Stimulated activated CD8-positive, alpha-beta memory T cell treated with anti-CD3 and anti-CD28 coated beads, Interleukin-12 subunit alpha, Interleukin-12 subunit beta, amount 100 ng/mL, for 24 hours (primary cell): ENCODE data around the gene SLC45A3.
A peak's percentile ranks its signal among the peaks of the same experiment; 100 is the strongest.
"Not testable (repeated sequence)": the region's sequence is repeated elsewhere in the genome, so short reads cannot be mapped to it uniquely, and the experiment has no call there.

Experiments
- DNase-seq: peaks from one replicate; pipeline ENCODE4 v3.0.0-alpha.2; 2020; ENCODE audit errors: extremely low read depth

SLC45A3 gene, protein sequence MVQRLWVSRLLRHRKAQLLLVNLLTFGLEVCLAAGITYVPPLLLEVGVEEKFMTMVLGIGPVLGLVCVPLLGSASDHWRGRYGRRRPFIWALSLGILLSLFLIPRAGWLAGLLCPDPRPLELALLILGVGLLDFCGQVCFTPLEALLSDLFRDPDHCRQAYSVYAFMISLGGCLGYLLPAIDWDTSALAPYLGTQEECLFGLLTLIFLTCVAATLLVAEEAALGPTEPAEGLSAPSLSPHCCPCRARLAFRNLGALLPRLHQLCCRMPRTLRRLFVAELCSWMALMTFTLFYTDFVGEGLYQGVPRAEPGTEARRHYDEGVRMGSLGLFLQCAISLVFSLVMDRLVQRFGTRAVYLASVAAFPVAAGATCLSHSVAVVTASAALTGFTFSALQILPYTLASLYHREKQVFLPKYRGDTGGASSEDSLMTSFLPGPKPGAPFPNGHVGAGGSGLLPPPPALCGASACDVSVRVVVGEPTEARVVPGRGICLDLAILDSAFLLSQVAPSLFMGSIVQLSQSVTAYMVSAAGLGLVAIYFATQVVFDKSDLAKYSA

DNA sequence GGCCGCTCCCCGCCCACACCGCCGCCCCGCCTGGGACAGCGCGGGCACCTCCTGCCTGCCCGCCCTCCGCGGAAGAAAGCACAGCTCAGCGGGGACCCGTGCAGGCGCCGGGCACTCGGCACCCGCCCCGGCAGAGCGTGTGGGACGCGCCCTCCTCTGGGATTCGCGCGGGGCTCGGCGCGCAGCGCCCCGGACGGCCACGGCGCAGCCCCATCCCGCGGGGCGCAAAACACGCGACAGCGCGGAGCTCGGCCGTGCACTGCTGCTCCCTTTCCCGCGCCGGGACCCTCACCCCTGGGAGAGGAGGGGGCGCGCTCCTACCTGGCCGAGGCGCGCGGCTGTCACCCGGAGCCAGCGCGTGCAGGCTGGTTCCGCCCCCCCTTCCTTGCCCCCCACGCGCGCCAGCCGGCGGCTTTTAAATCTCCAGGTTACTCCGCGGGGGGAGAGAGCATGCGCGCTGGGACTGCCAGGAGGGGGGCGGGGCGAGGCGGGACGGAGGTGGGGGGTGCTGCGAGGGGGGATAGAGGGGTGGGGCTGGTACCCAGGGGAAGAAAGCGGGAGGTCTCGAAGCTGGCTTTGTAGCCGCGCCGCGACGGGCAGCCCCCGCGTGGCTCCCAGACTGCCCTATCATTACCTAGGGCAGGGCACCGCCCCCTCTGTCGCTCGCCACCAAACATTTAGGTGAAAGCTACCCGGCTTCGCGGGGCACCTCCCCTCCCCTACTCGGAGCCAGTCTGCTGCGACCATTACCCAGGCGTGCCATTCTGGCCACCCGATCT, at the start of gene SLC45A3:
SLC45A3 (minus strand) TSS at position 437 of the 779 bp plus-strand sequence. CDS start 15,853 bp downstream, outside the sequence.
- DNase-seq = no peak

DNA sequence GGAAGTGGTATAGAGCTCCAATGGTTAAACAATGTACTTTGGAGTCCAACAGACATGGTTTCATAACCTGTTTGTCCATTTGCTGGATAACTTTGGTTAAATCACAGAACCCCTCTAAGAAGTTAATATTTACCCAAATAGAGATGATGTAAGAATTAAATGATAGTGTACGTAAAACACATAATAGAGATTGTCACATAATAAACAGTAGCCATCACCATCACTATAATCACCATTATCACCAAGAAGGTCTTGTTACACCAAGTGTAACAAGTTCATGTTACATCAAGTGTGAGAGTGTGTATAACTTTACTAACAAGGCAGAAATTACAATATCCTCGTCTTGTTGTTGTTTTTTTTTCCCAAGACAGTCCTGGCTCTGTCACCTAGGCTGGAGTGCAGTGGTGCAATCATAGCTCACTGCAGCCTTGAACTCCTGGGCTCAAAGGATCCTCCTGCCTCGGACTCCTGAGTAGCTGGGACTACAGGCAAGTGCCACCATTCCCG, 46.4 kb upstream of the SLC45A3 start:
- no peak for DNase-seq

DNA sequence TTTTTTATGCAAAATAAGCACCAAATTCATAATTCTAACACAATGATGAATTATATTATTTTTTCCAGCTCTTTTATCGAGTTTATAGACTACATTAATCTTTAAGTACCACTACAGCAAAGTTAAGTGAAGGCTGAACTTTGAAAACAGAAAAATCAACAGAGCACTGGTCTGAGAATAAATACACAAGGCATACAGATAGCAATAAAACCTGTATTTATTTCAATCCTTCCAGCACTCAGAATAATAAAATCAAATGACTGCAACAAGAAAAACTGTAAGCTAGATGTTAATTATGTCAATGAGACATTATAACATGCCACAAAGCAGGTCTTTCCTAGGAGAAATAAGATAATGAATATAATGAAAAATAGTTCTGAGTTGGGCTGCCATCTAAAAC, 45.2 kb upstream of the SLC45A3 start:
- no peak for DNase-seq

DNA sequence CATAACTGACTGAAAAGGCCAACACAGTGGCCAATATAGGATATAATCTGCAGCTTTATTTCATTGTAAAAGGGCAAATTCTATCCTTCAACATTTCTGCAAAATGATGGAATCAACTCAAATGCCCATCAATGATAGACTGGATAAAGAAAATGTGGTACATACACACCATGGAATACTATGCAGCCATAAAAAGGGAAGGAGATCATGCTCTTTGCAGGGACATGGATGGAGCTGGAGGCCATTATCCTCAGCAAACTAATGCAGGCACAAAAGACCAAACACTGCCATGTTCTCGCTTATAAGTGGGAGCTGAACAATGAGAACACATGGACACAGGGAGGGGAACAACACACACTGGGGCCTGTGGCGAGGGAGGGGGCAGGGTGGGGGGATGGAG, 40.4 kb upstream of the SLC45A3 start:
- DNase-seq = not testable (repeated sequence)

DNA sequence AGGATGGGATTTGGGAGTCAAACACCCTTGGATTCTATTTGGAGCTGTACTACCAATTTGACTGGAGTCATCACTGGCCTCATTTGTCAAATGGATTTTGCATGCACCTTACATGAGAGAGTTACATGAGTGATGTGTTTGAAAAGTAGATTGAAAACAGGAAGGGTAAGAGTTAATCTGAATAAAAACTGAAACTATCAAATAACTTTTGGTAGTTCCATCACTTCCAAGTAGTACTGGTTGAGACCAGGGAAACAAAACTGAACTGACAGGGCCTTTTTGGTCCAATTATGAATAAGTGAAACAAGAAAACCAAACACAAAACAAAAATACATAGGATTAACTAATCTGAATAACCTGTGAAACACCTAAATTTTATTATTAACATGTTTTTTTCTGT, 39.5 kb upstream of the SLC45A3 start:
- DNase-seq = no peak

DNA sequence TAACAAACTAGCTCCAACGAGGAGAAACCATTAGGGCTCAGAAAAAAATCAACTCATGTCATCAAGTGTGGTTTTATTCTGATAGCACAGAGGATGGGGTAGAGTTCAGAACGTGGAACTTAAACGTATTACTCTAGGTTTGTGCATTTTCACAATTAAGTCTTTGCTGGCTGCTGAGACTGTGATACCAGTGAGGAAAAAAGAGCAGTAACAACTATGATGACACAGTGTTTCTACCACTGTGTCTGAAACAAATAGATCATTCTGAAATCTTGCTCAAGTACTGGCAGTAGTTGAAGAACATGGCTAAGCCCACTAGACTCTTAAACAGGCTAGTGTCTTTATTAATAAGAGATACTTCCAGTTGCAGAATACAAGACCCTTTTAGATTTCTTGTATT, 38.7 kb upstream of the SLC45A3 start:
- no peak for DNase-seq

DNA sequence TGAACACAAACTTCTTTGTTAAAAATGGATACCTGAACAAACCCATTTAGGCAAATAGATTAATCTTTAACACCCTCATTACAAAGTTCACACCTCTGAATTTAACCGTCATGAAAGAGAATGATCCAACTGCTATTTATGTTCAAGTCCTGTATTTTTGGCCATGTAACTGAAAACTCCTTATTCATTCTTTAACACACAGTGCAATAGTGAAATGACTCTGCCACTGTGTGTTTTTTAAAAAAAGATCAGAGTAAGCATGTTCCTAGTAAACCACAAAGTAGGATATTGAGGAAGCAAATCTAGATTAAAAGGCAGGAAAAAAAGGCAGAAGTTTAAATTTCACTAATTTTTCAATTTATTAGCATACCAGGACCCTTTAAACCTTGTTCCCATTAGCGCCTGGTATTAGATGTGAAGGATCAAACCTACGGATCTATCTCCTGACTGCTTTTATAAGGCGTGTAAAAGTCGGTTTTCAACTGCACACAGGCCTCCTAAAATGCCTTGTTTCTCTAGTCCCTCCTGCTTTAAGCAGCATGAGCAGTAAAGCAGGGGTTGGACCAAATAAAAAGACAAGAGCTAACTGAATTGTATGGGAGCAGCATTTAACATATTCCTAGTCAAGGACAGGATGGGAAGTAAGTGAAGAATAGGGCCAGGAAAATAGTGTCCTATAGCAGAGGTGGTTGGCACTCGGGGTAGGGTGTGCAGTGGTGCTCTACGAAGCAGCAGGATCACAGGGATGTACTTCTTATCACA, 36.2 kb upstream of the SLC45A3 start:
- no peak for DNase-seq

DNA sequence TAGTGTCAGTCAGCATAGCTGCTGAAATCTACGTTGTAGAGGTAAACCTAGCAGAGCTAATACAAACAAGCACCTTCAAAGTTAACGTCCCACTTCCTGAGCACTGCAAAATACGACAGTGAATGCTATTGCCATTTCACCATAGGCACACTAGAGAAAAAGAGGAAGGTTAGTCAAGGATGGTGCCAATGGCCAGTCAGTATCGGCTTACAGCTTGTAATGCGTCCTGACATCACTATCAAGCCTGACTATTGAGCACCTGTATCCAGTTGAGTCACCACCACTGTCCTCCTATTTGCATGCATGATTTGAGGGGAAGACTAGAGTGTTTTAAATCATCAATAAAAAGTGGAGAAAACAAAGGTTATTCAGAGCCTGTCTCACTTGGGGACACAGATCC, 35.3 kb upstream of the SLC45A3 start:
- no peak for DNase-seq

DNA sequence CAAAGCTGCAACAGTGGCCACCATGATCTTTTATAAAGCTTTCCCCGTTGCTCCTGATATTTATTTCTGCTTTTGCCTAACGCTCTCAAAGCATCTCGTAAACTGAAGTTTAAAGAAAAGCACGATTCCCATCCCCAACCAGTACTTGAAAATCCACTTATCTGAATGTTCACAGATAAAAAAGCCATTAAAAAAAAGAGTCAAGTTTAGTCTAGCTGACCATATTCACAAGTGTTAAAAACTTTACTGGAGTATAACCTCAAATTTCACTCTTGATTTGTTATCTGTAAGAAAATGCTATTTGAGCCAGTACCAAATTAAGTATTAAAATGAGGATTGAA, 34.6 kb upstream of the SLC45A3 start:
- no peak for DNase-seq

DNA sequence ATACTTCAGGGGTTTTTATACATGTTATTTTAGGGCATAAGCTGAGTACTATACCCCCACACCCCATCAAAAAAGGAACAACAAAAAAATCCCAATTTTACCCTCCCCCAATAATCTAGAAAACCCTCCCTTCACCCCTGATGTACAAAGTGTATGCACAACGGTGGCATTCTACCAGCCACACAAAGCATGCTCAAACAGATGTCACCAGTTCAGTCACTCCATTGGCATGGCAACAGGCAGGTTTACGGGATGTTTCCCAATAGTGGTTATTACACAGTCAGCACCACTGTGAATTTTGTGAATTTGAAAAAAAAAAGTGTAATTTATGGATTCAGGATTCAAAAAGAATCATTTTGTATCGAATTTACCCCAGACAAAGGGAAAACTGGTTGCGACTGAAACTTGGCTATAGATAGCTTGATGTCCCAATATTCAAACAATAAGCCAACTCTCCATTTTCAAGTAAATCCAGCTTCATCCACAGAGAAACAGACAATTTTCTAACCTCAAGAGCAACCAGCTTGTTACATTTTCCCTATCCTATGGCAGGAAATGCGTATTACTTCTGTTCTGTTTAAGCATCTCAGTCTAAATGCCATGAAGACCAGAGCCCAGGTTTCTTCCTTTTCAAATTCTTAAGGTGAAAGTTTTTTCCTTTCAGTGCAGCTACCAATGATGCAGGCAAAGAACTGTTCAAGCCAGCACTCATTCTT, 34.0 kb upstream of the SLC45A3 start:
- no peak for DNase-seq

DNA sequence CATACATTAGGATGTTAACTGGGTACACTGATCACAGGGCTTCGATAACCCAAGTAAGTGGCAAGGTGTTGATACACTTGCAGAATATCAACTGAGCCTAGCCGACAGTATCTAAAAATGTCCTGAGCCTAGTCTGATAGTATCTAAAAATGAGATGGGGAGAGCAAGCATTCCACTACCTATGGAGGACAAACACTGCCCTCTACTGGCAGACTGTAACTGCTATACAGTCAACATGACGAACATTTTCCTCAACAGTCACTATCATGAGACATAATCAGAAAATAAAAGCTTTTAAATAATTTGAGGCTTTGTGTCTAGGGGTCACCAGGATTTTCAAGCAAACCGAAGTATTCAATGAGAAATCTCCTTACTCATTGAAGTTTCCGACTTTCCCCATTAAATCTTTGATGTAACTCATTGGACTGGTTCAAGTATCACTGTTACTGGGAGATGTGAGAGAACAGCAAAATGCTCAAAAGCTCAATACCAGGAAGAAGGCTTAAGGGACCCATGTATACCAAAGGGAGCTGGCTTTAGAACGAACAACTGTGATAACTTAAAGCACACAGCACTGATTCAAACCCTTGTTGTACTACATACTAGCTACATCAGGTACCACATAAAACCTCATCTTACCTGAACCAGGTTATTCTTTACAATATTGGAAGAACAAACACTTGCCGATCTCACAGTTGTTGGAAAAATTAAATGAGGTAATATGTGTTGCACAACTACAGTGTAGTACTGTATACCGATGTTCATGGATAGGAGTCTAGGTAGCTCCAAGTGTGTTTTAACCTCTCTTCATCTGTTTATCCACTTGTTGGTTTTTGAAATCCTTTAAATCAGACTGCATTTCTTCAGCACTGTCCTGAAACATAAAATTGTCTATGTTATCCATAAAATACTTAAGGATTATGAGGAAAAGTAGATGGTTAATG, 31.1 kb upstream of the SLC45A3 start:
- peak; percentile 26 for DNase-seq

DNA sequence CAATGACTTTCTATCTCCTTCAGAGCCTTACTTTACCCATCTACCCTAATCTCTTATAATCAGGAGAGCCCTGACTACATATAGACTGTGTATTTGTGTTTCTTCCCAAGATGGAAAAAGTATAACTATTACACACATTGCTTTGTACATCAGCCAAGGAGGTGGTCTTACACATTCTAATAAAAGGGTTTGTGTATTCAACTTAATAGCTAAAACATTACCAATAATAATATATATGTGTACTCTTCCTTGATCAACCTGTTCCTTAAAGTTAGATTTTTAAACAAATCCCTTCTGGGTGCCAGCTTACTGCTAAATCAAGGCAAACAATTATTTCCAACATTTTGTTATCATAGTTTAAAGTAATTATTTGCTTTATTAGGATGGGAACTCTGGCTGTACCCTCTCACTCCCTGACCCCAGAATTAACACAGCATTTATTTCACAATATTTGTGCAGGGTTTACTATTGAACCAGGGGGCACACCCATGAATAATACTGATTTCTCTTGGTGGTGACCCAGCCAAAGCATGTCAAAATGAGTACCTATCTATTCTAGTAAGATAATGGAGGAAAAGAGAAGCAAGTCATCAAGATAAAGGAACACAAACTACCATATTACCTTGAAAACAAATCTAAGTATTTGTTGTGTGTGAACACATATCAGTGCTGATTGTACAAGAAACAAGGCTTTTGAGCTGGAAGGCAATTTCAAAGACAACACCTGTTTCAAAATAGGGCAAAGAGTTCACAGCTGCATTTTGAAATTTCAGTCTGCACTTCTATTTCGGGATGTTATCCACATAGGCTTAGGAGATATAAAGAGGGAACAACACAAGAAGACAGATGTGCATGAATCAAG, 30.1 kb upstream of the SLC45A3 start:
- no peak for DNase-seq

DNA sequence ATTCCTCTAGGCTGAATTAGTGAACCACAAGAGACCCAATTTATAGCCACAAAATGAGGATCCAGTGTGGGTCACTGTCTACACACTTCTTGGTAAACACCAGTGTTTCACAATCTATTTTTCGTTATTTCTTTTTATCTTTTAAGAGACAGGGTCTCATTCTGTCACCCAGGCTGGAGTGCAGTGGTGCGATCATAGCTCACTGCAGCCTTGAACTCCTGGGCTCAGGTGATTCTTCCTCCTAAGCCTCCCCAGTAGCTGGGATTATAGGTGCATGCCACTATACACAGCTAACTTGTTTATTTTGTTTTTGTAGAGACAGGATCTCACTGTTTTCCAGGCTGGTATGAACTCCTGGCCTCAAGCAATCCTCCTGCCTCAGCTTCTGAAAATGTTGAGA, 29.3 kb upstream of the SLC45A3 start:
- DNase-seq = no peak

DNA sequence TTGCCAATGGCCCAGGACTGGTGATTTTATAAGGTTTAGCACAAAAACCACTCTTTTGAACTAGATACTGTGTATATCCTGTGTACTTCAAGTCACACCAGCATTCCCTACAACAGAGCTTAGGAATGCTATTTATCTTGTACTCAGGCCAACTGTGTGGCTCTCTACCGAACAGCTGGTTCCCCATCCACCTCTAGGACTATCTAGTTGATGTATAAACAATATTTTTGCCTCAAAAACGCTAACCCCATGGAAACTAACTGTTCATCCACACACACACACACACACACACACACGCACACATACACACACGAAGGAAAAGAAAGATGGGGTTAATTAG, 28.7 kb upstream of the SLC45A3 start:
- DNase-seq = no peak

DNA sequence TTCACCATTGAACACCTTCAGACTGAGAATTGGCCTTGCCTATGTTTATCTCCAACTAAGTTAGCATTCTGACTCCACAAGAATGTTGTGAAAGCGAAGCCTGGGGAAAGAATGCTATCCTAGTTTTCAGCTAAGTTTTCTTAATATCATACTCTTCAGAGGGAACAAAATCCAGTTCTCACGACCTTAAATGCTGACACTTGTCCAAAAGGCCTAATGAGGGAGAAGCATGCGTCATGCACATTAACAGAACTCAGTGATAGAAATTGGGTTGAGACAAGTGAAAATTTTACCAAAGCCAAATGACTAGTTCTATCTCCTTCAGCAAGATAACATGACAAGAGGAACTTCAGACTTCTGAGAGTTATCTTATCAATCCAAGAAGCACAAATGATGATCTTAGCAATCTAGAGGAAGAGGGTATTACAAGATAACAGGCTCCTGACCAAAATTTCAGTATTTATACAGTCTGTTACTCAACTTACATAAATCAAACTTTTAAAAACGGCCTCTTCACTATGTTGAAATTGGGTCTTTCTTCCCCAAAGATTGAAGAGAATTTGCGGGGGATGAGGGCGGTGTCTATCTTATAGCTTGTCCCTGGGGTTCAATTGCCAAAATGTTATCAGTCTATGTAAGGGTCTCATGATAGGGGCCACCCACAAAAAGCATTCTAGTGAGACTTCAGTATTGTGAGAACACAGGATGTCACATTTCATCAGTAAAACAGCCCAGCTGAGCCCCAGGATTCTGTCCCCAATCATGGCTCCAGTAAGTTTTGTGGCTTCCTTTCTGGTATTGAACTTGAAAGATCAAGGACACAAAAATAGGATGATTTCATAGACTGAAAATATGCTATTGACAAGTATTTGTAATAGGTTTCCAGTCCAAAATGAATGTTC, 26.5 kb upstream of the SLC45A3 start:
- no peak for DNase-seq

DNA sequence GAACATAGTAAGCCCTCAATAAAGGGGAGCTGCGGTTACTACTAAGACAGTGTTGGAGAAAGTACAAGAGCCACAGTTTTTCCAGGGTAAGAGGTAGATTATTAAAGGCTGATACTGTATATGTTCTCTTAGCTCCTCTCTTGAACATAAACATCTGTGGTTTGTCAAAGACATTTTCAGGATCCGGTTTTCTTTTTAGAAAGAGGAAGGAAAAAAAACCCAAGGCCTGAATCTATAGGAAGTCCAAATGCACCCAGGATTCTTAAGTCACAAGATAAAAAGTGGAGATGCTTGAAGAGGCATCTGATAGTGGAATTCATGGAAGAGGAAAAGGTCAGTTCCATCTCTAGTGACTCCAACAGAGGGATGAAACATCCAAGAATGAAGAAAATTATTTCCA, 24.6 kb upstream of the SLC45A3 start:
- DNase-seq = no peak

DNA sequence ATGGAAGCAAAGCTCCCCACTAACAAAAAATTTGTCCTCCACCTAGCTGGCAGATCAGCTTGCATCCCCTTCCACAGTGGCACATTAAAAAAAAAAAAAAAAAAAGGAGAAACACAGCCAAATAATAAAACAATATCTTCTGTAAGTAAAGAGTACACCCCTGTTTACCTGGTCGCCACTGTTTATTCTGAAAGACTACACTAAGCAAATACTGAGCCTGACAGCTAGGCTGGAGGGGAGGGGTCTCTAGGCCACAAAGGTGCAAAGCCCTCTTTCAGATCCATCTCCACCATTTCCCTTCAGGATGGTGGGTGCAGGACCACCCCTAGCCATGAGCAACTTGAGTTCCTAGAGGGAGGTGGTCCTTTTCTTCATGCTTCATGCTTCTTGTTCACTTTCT, 22.8 kb upstream of the SLC45A3 start:
- DNase-seq = no peak

DNA sequence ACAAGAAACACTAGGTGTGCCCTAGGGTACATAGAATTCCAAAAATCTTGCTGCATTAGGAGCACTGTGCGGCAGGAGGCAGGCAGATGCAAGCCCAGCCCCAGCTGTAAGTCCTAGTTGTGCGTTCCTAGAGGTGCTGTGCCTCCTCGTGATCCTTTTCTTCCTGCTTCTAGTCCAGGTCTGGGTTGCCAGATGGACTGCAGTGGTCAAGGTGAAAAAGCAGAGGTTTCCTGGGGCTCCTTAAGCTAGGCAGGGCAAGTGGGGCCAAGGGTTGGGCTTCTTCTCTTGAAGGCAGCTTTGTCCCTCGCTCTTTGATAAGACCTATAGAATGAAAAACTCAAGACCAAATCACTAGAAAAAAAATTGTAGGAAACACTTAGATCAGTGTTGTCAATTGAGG, 21.6 kb upstream of the SLC45A3 start:
- no peak for DNase-seq
